DOHH2 (cell line): ENCODE results near the gene NKG7.

Source experiments
- H3F3A ChIP-seq: fragments of 200-600 bp; sonication (generic), shearing (Covaris generic); 2 replicates; pipeline ENCODE4 v1.6.0; 2016; ENCODE audit warnings: antibody characterized with exemption, mild to moderate bottlenecking; ENCODE audit not compliant: control insufficient read depth, insufficient read depth
- H3K27ac ChIP-seq: fragments of 200-600 bp; sonication (generic); 2 replicates; pipeline ENCODE4 v1.5.1; 2014; ENCODE audit warnings: low read depth, mild to moderate bottlenecking, low read length, moderate library complexity
- H3K27me3 ChIP-seq: fragments of 200-600 bp; sonication (generic); 2 replicates; pipeline ENCODE4 v1.6.1; 2014; ENCODE audit warnings: mild to moderate bottlenecking, low read length, mixed read lengths; ENCODE audit not compliant: control insufficient read depth
- H3K36me3 ChIP-seq: fragments of 200-600 bp; sonication (generic); 2 replicates; pipeline ENCODE4 v1.6.1; 2014; ENCODE audit warnings: mild to moderate bottlenecking, low read length, moderate library complexity, mixed read lengths; ENCODE audit not compliant: control insufficient read depth
- H3K4me1 ChIP-seq: fragments of 200-600 bp; sonication (generic); 2 replicates; pipeline ENCODE4 v1.6.1; 2014; ENCODE audit warnings: mild to moderate bottlenecking, low read length, mixed read lengths; ENCODE audit not compliant: control insufficient read depth
- H3K4me2 ChIP-seq: fragments of 200-600 bp; sonication (generic); 2 replicates; pipeline ENCODE4 v1.6.0; 2014; ENCODE audit warnings: mild to moderate bottlenecking, low read length, moderate library complexity
- H3K4me3 ChIP-seq: fragments of 200-600 bp; sonication (generic); 2 replicates; pipeline ENCODE4 v1.5.1; 2014; ENCODE audit warnings: mild to moderate bottlenecking, low read length, mixed read lengths
- H3K79me2 ChIP-seq: fragments of 200-600 bp; sonication (generic); 2 replicates; pipeline ENCODE4 v1.6.1; 2014; ENCODE audit warnings: mild to moderate bottlenecking, low read length, mixed read lengths; ENCODE audit not compliant: control insufficient read depth
- H3K9me2 ChIP-seq: fragments of 200-600 bp; sonication (generic); replicated peaks from 2 replicates; pipeline ENCODE4 v1.6.1; 2014; ENCODE audit warnings: mild to moderate bottlenecking, low read length, mixed read lengths; ENCODE audit not compliant: control insufficient read depth
- H3K9me3 ChIP-seq: fragments of 200-600 bp; sonication (generic); 2 replicates; pipeline ENCODE4 v1.6.1; 2014; ENCODE audit warnings: antibody characterized with exemption, low read length, mixed read lengths; ENCODE audit not compliant: control insufficient read depth, insufficient read depth
- H4K20me1 ChIP-seq: fragments of 200-600 bp; sonication (generic); 2 replicates; pipeline ENCODE4 v1.6.0; 2014; ENCODE audit warnings: low read depth, mild to moderate bottlenecking, antibody characterized with exemption, low read length, moderate library complexity; ENCODE audit not compliant: control insufficient read depth, insufficient read depth
- CTCF ChIP-seq: fragments of 200-600 bp; sonication (generic); IDR thresholded peaks from one replicate; pipeline ENCODE4 v1.5.1; 2014; ENCODE audit warnings: antibody characterized with exemption, mild to moderate bottlenecking, low read depth, low read length; ENCODE audit not compliant: poor library complexity, severe bottlenecking
- EZH2phosphoT487 ChIP-seq: fragments of 200-600 bp; sonication (generic); IDR thresholded peaks from 2 replicates; pipeline ENCODE4 v1.6.1; 2017; ENCODE audit warnings: borderline replicate concordance, mild to moderate bottlenecking, antibody characterized with exemption, low read length, moderate library complexity, mixed read lengths

Gene NKG7

GRCh38 chr19:51321799-51322198, 50.7 kb downstream of the NKG7 start:
- Histone ChIP-seq H3F3A (no peaks in the 10 kb centered on the region), H3K9me3 (no peaks in the 10 kb centered on the region), H3K36me3 (no peaks in the 10 kb centered on the region), H3K27me3 (no peaks in the 10 kb centered on the region), H3K4me3 (no peak overlapping the region), H4K20me1 (no peaks in the 10 kb centered on the region), H3K9me2 (no peaks in the 10 kb centered on the region), H3K27ac (no peak overlapping the region), H3K79me2 (no peaks in the 10 kb centered on the region), H3K4me2 (no peak overlapping the region), H3K4me1 (no peaks in the 10 kb centered on the region)
- TF ChIP-seq CTCF: no peak
- no peak for TF ChIP-seq EZH2phosphoT487
